SH-SY5Y (cell line): ENCODE results near the gene LMF1.

Experiments
- GATA2 ChIP-seq: IDR thresholded peaks from 2 replicates; pipeline ENCODE4 v1.6.1; 2011; ENCODE audit warnings: mild to moderate bottlenecking, low read depth, low read length
- GATA3 ChIP-seq: IDR thresholded peaks from 2 replicates; pipeline ENCODE4 v1.6.1; 2011; ENCODE audit warnings: low read depth, mild to moderate bottlenecking, low read length, moderate library complexity

The LMF1 gene

GRCh38 chr16:971981-972315 is 1.2 kb upstream of the LMF1 start:
- TF ChIP-seq GATA3 (no peak), GATA2 (no peak)

GRCh38 chr16:971582-971905 is 760 bp upstream of the LMF1 start:
- TF ChIP-seq GATA2 (no peak), GATA3 (no peak)

GRCh38 chr16:970386-970765 is 408 bp downstream of the LMF1 start:
- TF ChIP-seq GATA2 (no peak), GATA3 (no peak)

GRCh38 chr16:969508-970385 is 1.0 kb downstream of the LMF1 start:
- TF ChIP-seq GATA2 (no peak), GATA3 (no peak)

- TF ChIP-seq GATA3: no peak
- TF ChIP-seq GATA2: no peak
These were observed 2.2 kb downstream of the LMF1 start for GRCh38 chr16:968620-969019.

GRCh38 chr16:967546-968295 is 3.1 kb downstream of the LMF1 start:
- no peak for TF ChIP-seq GATA2

- no peak for TF ChIP-seq GATA3
- TF ChIP-seq GATA2: no peak
These were observed 3.7 kb downstream of the LMF1 start for GRCh38 chr16:967077-967541.

GRCh38 chr16:966505-966904 is 4.3 kb downstream of the LMF1 start:
- TF ChIP-seq GATA3 (no peak), GATA2 (no peak)

GRCh38 chr16:966035-966434 is 4.7 kb downstream of the LMF1 start:
- TF ChIP-seq GATA3 (no peak), GATA2 (no peak)

- TF ChIP-seq GATA3: no peak
- no peak for TF ChIP-seq GATA2
These were observed 5.3 kb downstream of the LMF1 start for GRCh38 chr16:965487-965886.

- no peak for TF ChIP-seq GATA2
These were observed 5.8 kb downstream of the LMF1 start for GRCh38 chr16:965036-965395.

- TF ChIP-seq GATA2 (no peak), GATA3 (no peak)
These were observed 6.3 kb downstream of the LMF1 start for GRCh38 chr16:964356-965035.

GRCh38 chr16:963913-964312 is 6.9 kb downstream of the LMF1 start:
- no peak for TF ChIP-seq GATA3
- no peak for TF ChIP-seq GATA2

GRCh38 chr16:962901-963814 is 7.6 kb downstream of the LMF1 start:
- TF ChIP-seq GATA2 (no peak), GATA3 (no peak)
